DND-41 (cell line): Measurements from ENCODE around the gene SYCP2L.

ENCODE experiments used
- ATAC-seq: fragments of 200-7000 bp; cut with Tn5 transposase; 3 replicates; pipeline ENCODE4 v1.9.1; 2021; ENCODE audit warnings: low read depth; ENCODE audit not compliant: insufficient read depth
- DNase-seq: peaks from one replicate; pipeline ENCODE4 v3.0.0-alpha.2; 2020
- H2AFZ ChIP-seq: 2 replicates; pipeline ENCODE4 v1.6.0; 2012; ENCODE audit warnings: low read depth, low read length
- H3K27ac ChIP-seq: 2 replicates; pipeline ENCODE4 v1.5.1; 2012; ENCODE audit warnings: low read length, inconsistent platforms
- H3K27me3 ChIP-seq: fragments of 200-600 bp; sonication (generic); 2 replicates; pipeline ENCODE4 v1.6.0; 2012; ENCODE audit warnings: low read length, mild to moderate bottlenecking, inconsistent platforms; ENCODE audit not compliant: insufficient read depth, poor library complexity
- H3K36me3 ChIP-seq: 2 replicates; pipeline ENCODE4 v1.5.1; 2012; ENCODE audit warnings: low read length, inconsistent platforms; ENCODE audit not compliant: insufficient read depth
- H3K4me1 ChIP-seq: 2 replicates; pipeline ENCODE4 v1.5.1; 2012; ENCODE audit warnings: mild to moderate bottlenecking, low read length; ENCODE audit not compliant: insufficient read depth
- H3K4me2 ChIP-seq: 2 replicates; pipeline ENCODE4 v1.6.0; 2012; ENCODE audit warnings: mild to moderate bottlenecking, moderate library complexity, low read length, inconsistent platforms; ENCODE audit not compliant: insufficient read depth
- H3K4me3 ChIP-seq, 2 experiments: fragments of 200-600 bp in 1 of 2; shearing (Covaris generic) in 1 of 2; 2 replicates each; pipeline ENCODE4 v1.5.1; 2012 to 2016; ENCODE audit warnings: inconsistent platforms in 2 of 2, low read length in 2 of 2, mild to moderate bottlenecking in 2 of 2, low read depth in 1 of 2, moderate library complexity in 1 of 2
- H3K79me2 ChIP-seq: 2 replicates; pipeline ENCODE4 v1.6.0; 2012; ENCODE audit warnings: low read length, inconsistent platforms; ENCODE audit not compliant: insufficient read depth
- H3K9ac ChIP-seq: 2 replicates; pipeline ENCODE4 v1.6.0; 2012; ENCODE audit warnings: low read depth, mild to moderate bottlenecking, inconsistent platforms, low read length, moderate library complexity
- H3K9me3 ChIP-seq: 2 replicates; pipeline ENCODE4 v1.5.1; 2012; ENCODE audit warnings: low read length, moderate library complexity, mild to moderate bottlenecking, inconsistent platforms; ENCODE audit not compliant: insufficient read depth, severe bottlenecking
- H4K20me1 ChIP-seq: 2 replicates; pipeline ENCODE4 v1.6.0; 2012; ENCODE audit warnings: low read length; ENCODE audit not compliant: insufficient read depth
- CTCF ChIP-seq: IDR thresholded peaks from 2 replicates; pipeline ENCODE4 v1.5.1; 2012; ENCODE audit warnings: borderline replicate concordance, low read length, moderate library complexity, mild to moderate bottlenecking; ENCODE audit not compliant: poor library complexity, severe bottlenecking; ENCODE audit errors: extremely low read depth
- EZH2 ChIP-seq: IDR thresholded peaks from 3 replicates; pipeline ENCODE4 v1.6.1; 2012; ENCODE audit warnings: borderline replicate concordance, low read depth, mild to moderate bottlenecking, moderate library complexity, low read length, inconsistent platforms; ENCODE audit not compliant: severe bottlenecking

The SYCP2L gene

DNA sequence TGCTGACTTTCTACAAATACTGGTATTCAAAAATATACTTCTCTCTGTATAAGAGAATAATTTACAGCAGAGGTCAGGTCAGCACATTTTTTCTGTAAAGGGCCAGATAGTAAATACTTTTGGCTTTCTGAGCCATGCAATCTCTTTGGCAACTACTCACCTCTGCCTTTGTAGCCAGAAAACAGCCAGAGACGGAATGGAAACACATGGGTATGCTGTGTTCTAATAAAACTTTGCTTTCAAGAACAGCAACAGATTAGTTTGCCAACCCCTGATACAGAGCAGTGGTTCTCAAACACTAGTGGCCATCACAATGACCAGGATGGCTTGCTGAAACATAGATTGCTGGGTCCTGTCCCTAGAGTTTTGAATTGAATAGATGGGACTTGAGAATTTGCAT, 46.3 kb downstream of the SYCP2L start:
- Histone ChIP-seq H3K27ac (no peak overlapping the region), H2AFZ (no peak overlapping the region), H3K9me3 (peaks cover 3% of the 10 kb centered on the region), H3K27me3 (no peaks in the 10 kb centered on the region), H3K9ac (no peak overlapping the region), H3K79me2 (no peaks in the 10 kb centered on the region), H3K4me3 (no peak overlapping the region), H3K4me1 (no peaks in the 10 kb centered on the region), H4K20me1 (no peaks in the 10 kb centered on the region), H3K4me2 (no peak overlapping the region), H3K36me3 (no peaks in the 10 kb centered on the region)
- TF ChIP-seq CTCF (no peak), EZH2 (no peak)
- DNase-seq (no peak), ATAC-seq (no peak)

DNA sequence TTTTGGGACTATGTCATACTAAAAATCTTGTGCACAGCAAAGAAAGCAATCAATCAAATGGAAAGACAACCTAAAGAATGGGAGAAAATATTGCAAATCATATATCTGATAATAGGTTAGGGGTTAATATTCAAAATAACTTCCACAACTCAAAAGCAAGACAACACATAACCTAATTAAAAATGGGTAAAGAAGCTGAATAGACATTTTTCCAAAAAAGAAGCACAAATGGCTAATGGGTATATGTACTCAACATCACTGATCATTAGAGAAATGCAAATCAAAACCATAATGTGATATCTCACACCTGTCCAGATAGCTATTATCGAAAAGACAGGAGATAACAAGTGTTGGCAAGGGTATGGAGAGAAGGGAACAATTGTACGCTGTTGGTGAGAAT, 53.0 kb downstream of the SYCP2L start:
- H3K79me2 ChIP-seq, result no peaks in the 10 kb centered on the region
- no peak overlapping the region for H3K4me2 ChIP-seq
- no peak overlapping the region for H3K4me3 ChIP-seq
- no peaks in the 10 kb centered on the region for H3K4me1 ChIP-seq
- H3K27me3 ChIP-seq, result no peaks in the 10 kb centered on the region
- H3K9ac ChIP-seq, result no peak overlapping the region
- no peaks in the 10 kb centered on the region for H3K36me3 ChIP-seq
- H3K27ac ChIP-seq, result no peak overlapping the region
- no peaks in the 10 kb centered on the region for H3K9me3 ChIP-seq
- no peak overlapping the region for H2AFZ ChIP-seq
- H4K20me1 ChIP-seq, result no peaks in the 10 kb centered on the region
- ATAC-seq, result no peak
- DNase-seq, result no peak
- TF ChIP-seq EZH2 (no peak), CTCF (no peak)

DNA sequence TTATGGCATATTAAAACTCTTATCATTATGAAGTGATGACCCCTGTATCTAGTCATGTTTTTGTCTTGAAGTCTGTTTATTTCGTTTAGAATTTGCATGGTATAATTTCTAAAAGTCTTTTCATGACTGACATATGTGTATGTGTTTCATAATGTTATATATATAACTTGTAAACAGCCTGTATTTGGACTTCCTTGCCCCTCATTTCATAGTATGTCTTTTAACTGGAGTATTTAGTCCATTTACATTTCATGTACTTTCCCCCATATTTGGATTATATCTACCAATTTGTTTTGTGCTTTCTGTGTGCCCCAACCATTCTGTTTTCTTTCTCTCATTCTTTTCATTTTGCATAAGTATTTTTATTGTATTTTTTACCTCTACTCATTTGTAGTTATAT, 59.0 kb downstream of the SYCP2L start:
- Histone ChIP-seq H3K4me1 (no peaks in the 10 kb centered on the region), H3K4me2 (no peak overlapping the region), H3K4me3 (no peak overlapping the region), H3K27ac (no peak overlapping the region), H3K9me3 (no peaks in the 10 kb centered on the region), H3K9ac (no peak overlapping the region), H4K20me1 (no peaks in the 10 kb centered on the region), H3K79me2 (no peaks in the 10 kb centered on the region), H3K36me3 (no peaks in the 10 kb centered on the region), H3K27me3 (peaks cover 5% of the 10 kb centered on the region), H2AFZ (no peak overlapping the region)
- ATAC-seq (no peak), DNase-seq (no peak)
- no peak for TF ChIP-seq EZH2
- TF ChIP-seq CTCF, result no peak

- no peaks in the 10 kb centered on the region for H3K4me1 ChIP-seq
- no peak overlapping the region for H3K4me3 ChIP-seq
- H3K9me3 ChIP-seq, result no peaks in the 10 kb centered on the region
Measured at GRCh38 chr6:10947966-10948365, 61.1 kb downstream of the SYCP2L start.

More at GRCh38 chr6:10947966-10948365, 61.1 kb downstream of the SYCP2L start:
- DNase-seq (no peak), ATAC-seq (no peak)
- Histone ChIP-seq H4K20me1 (no peaks in the 10 kb centered on the region), H3K27ac (no peak overlapping the region), H3K36me3 (no peaks in the 10 kb centered on the region), H2AFZ (no peak overlapping the region), H3K9ac (no peak overlapping the region), H3K27me3 (peaks cover 5% of the 10 kb centered on the region), H3K4me2 (no peak overlapping the region), H3K79me2 (no peaks in the 10 kb centered on the region)
- TF ChIP-seq EZH2 (no peak), CTCF (no peak)
